Activated T-helper 2 cell treated with anti-CD3 and anti-CD28 coated beads, Interferon-gamma antibody, Interleukin-2, Interleukin-4, amounts not matched to agents 10 μg/mL and 5 μg/mL and 100 μg/mL, durations not matched to agents 14 hours and 24 hours and 36 hours (primary cell): ENCODE results near the gene AP5B1. TPM values are rescaled to one million over a fixed set of nuclear protein-coding genes. Genes with fewer than 3 reads are reported as not detected.

Experiments used
- DNase-seq: peaks from one replicate; pipeline ENCODE4 v3.0.0; 2021; ENCODE audit warnings: low spot score
- H3K27ac Mint-ChIP-seq: one replicate; pipeline ENCODE4 v1.8.0; 2021; ENCODE audit warnings: mixed read lengths
- H3K27me3 Mint-ChIP-seq: one replicate; pipeline ENCODE4 v1.8.0; 2021; ENCODE audit warnings: low read depth, mixed read lengths
- H3K36me3 Mint-ChIP-seq: one replicate; pipeline ENCODE4 v1.8.0; 2021; ENCODE audit warnings: low read depth, mixed read lengths
- H3K4me1 Mint-ChIP-seq: one replicate; pipeline ENCODE4 v1.8.0; 2021; ENCODE audit warnings: low read depth, mixed read lengths
- H3K4me3 Mint-ChIP-seq: one replicate; pipeline ENCODE4 v1.8.0; 2021; ENCODE audit warnings: low read depth, mild to moderate bottlenecking, moderate library complexity, mixed read lengths
- H3K9me3 Mint-ChIP-seq: one replicate; pipeline ENCODE4 v1.8.0; 2021; ENCODE audit warnings: mixed read lengths
- intact Hi-C: fragments of 100-400 bp; cut with micrococcal nuclease; formaldehyde crosslinking; loops from one replicate; pipeline ENCODE4 v1.15.1; 2023
- total RNA-seq: library from RNA; stranded (reverse); gene quantifications from 2 replicates; pipeline ENCODE4 v1.2.3, GENCODE V29; 2022

AP5B1 gene, protein sequence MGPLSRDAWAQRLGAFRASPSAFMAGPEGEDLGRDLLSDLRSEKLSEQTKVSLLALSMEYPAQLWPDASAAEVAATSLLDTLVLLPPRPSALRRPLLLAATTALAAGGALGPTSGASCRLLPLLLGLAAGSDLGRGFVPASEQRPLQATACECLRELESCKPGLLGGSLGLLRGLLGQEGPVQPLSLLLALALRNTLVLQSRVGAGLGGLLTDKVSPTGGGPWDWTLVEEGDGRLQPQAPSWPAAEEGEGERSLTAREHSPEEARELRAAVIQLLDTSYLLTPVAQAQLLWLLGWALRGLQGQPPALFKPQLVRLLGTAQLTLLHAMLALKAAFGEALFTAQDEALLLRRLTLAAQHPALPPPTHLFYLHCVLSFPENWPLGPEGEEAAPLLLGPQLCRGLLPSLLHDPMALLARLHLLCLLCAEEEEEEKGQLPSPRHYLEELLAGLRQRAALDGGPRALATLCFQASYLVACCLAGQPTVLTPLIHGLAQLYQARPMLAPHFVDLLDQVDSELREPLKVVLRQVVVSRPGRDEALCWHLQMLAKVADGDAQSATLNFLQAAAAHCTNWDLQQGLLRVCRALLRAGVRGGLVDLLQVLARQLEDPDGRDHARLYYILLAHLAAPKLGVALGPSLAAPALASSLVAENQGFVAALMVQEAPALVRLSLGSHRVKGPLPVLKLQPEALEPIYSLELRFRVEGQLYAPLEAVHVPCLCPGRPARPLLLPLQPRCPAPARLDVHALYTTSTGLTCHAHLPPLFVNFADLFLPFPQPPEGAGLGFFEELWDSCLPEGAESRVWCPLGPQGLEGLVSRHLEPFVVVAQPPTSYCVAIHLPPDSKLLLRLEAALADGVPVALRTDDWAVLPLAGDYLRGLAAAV
- total RNA-seq: 24.6 and 24.9 TPM in 2 replicates

DNA sequence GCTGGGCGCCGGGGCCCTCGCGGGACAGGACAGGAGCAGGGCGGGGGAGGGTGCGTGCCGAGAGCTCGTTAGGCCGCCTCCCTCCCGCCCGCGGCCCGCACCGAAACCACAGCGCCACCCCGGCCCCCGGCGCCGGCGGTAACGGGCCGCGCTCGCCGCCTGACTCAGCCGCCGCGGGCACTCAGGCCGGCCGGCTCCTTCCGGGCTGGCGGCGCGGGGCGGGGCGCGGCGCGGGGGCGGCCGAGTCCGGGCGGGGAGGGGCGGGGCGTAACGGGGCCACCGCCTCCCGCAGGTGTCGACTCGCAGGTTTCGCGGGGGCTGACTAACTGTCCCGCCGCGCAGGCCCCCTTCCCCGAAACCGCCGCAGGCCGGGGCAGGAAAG is at the start of gene AP5B1:
AP5B1 (minus strand) TSS at position 207 of the 382 bp plus-strand sequence. CDS start 385 bp downstream, outside the sequence.
- H3K36me3 Mint-ChIP-seq: peaks cover 24% of the 10 kb centered on the region
- H3K27me3 Mint-ChIP-seq: peaks cover 15% of the 10 kb centered on the region
- peak within 1 kb of the TSS; percentile 89 for H3K4me3 Mint-ChIP-seq
- peaks cover 33% of the 10 kb centered on the region for H3K4me1 Mint-ChIP-seq
- intact Hi-C loops: loop anchor here (1.0 kb wide), 3 partner anchors 11 to 209 kb away; no protein-coding TSS in a partner anchor
- peak within 1 kb of the TSS; percentile 91 for H3K27ac Mint-ChIP-seq
- DNase-seq: peak; percentile 56
- H3K9me3 Mint-ChIP-seq: no peaks in the 10 kb centered on the region

DNA sequence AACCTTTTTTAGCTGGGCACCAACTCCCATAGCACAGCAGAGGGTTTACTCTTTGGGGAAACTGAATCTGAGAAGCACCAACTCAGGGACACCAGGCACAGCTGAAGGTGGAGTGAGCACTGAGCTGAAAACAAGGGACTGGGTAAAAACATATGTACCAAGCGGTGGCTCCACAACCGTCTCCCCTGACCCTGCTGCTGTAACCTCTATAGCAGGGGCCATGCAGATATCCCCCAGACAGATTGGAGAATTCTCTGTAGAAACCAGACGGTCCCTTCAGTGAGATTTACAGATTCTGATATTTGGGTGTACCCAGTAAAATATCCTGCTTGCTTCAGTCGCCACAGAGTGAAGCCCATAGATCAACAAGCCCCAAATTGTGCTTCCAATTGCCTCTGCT is 48.7 kb upstream of the AP5B1 start:
- H3K4me3 Mint-ChIP-seq: no peak overlapping the region
- H3K27me3 Mint-ChIP-seq: peaks cover 7% of the 10 kb centered on the region
- no peak overlapping the region for H3K27ac Mint-ChIP-seq
- intact Hi-C loops: no loop called here
- H3K4me1 Mint-ChIP-seq: peaks cover 27% of the 10 kb centered on the region
- no peaks in the 10 kb centered on the region for H3K36me3 Mint-ChIP-seq
- no peak for DNase-seq
- no peaks in the 10 kb centered on the region for H3K9me3 Mint-ChIP-seq

DNA sequence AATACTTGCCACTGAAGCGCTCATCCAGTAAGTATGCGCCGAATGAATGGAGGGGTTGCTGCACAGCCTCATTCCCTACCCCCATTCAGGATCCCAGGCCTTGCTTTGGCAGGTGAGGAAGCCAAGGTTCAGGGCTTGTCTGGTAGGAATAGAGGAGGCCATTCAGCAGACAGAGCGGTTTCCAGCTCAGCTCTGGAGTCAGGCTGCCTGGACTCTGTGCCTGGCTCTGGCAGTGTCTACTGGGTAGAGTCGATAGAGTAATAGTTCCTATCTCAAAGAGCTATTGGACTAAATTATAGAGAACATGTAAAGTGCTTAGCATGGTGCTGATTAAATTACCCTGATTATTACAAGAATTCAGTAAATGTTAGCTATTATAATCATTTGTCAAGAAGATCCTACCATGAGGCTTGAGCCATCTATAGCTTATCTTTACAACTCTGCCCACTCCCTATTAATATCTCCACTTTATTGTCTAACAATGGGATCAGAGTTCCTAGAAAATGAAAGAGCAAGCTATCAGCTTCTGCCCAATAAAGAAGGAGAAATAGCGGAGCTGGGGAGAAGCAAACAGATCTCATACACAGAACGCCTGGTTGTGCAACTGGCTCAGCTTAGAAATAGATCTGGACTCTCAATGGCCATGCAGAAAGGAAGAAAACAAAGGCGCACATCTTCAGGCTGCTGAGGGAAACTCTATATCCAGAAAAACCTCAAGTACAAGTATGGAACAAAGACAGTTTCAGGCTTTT is 46.4 kb upstream of the AP5B1 start:
- H3K27me3 Mint-ChIP-seq: peaks cover 3% of the 10 kb centered on the region
- no peaks in the 10 kb centered on the region for H3K36me3 Mint-ChIP-seq
- no peak for DNase-seq
- intact Hi-C loops: no loop called here
- H3K4me3 Mint-ChIP-seq: no peak overlapping the region
- peak overlapping the region; percentile 18 for H3K27ac Mint-ChIP-seq
- peaks cover 20% of the 10 kb centered on the region for H3K4me1 Mint-ChIP-seq
- H3K9me3 Mint-ChIP-seq: no peaks in the 10 kb centered on the region

DNA sequence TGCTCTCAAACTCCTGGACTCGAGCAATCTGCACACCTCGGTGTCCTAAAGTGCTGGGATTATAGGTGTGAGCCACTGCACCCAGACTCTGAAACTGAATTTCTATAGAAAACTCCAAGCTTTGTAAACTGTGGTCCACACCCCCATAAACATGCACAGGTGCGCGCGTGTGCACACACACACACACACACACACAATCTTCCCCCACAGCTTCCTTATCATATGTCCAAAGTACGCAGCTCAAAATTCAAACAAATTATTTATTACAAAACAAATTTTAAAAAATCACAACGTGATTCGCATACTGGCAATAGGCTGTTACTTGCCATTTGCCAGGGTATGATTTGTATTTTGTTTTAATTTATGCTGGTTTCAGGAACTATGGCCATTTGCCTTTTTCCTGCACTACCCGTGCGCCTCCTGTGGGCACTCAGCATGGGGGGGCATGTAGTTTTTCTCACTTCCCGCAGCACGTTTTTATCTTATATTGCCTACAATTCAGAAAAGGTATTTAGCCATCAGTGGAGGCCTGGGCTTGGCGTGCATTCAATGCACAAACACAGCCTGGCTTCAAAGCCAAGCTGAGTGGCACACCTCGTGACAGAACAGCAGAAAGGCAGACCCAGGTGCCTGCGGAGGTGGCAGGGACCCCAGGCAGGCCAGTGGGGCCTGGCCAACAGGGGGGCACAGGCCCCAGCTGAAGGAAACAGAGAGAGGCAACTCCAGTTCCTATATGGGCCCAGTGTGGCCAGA is 42.2 kb upstream of the AP5B1 start:
- Mint-ChIP-seq H3K27me3 (no peaks in the 10 kb centered on the region), H3K4me3 (no peak overlapping the region), H3K27ac (no peak overlapping the region), H3K9me3 (no peaks in the 10 kb centered on the region), H3K36me3 (no peaks in the 10 kb centered on the region), H3K4me1 (peaks cover 12% of the 10 kb centered on the region)
- no peak for DNase-seq
- intact Hi-C loops: no loop called here

DNA sequence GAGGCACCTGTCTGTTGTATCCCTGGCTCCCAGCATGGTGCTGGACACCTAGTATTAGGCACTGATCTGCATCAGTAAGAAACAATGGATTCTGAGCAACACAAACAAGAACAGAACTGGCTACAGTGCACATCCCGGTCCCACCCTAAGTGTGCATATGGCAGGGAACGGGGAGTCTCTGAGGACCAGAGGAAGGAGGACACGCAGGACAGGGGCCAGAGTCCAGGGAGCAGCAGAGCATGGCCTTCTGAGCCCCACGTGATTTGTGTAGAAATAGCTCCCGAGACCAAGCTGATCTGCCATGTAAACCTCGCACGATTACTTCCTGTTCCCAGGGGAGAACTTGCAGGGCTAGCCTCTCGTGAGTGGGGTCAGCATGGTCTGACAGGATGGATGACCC is 40.3 kb upstream of the AP5B1 start:
- H3K9me3 Mint-ChIP-seq: no peaks in the 10 kb centered on the region
- intact Hi-C loops: no loop called here
- H3K27ac Mint-ChIP-seq: no peak overlapping the region
- no peaks in the 10 kb centered on the region for H3K27me3 Mint-ChIP-seq
- H3K4me3 Mint-ChIP-seq: no peak overlapping the region
- DNase-seq: no peak
- peaks cover 5% of the 10 kb centered on the region for H3K36me3 Mint-ChIP-seq
- peaks cover 18% of the 10 kb centered on the region for H3K4me1 Mint-ChIP-seq

DNA sequence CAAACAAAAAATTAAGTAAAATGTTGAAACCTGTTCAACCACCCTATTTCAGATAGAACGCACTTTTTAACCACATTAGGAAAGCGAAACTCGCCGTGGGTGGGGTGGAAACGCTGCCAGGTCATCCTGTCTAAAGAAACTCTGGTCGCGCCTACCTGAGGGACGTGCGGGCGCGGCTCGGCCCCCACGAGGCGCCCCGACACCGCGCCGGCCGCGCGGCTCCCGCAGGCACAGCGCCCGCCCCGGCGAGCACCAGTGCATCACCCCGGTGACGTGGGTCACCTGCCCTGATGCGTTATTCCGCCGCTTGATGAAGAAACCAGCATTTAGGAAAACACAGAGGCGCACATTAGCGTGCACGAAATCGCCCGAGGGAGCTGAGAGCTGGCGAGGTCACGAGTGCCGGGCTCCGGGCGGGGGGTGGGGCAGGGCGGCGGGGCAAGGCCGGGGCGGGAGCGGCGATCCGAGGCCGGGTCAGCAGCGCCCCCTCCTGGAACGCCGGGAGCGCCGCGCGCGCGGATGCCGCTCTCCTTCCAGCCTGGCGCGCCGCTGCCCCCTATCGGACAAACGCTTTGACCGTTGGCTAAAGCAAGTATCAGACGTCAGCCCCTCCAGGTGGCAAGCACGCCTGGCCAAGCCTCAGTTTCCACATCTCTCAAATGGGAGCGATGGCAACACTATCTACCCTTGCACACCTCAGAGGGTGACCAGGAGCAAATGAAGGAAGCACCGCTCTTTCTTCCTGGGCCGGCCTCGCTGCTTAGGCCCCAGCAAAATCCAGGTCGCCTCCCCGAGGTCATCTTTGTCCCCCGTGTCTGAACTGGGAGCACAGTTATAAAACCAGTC is 37.3 kb upstream of the AP5B1 start:
- H3K9me3 Mint-ChIP-seq: no peaks in the 10 kb centered on the region
- no peaks in the 10 kb centered on the region for H3K27me3 Mint-ChIP-seq
- DNase-seq: peak; percentile 87
- intact Hi-C loops: loop anchor here (1.0 to 10.0 kb wide), 4 partner anchors 38 to 171 kb away; partner anchors contain the start of genes AP5B1 and KAT5
- peak overlapping the region; percentile 79 for H3K4me3 Mint-ChIP-seq
- peak overlapping the region; percentile 65 for H3K27ac Mint-ChIP-seq
- H3K4me1 Mint-ChIP-seq: peaks cover 18% of the 10 kb centered on the region
- H3K36me3 Mint-ChIP-seq: peaks cover 5% of the 10 kb centered on the region

DNA sequence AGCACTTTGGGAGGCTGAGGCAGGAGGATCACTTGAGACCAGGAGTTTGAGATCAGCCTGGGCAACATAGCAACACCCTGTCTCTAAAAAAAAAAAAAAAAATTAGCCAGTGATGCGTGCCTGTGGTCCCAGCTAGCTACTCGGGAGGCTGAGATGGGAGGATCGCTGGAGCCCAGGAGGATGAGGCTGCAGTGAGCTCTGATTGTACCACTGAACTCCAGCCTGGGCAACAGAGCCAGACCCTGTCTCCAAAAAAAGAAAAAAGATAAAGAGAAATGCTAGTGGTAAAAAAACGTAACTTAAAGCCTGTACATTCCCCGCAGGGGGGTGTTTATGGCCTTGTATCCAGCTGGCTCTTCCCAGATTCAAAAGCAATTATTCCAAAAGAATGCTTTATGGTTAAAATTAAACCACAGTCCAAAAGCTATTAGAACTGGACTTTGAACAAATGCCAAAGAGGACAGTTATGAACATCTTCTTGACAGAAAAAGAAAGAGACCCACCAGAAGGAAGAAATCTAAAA is 36.6 kb upstream of the AP5B1 start:
- Mint-ChIP-seq H3K9me3 (no peaks in the 10 kb centered on the region), H3K36me3 (peaks cover 5% of the 10 kb centered on the region), H3K4me3 (peak overlapping the region; percentile 79), H3K27me3 (no peaks in the 10 kb centered on the region), H3K27ac (peak overlapping the region; percentile 65), H3K4me1 (peaks cover 18% of the 10 kb centered on the region)
- intact Hi-C loops: loop anchor here (10.0 kb wide), 1 partner anchor 53 kb away; no protein-coding TSS in a partner anchor
- no peak for DNase-seq

DNA sequence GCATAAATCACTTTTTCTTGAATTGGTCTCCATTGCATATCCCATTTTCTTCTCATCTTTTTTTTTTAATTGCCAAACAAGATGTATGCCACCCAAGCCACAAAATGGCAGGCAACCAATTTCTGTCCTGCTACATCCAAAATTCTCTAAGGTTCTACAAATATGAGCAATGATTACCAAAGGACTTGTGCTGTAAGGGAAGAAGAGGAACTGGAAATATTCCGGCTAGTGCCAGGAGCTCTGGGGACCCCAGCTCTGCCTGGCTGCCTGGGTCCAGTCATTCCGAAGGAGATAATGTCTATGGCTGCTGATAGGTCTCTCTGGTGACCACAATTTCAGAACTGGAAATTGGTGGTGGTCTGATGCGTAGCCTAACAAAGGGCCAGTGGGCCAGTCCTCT is 35.9 kb upstream of the AP5B1 start:
- H3K27ac Mint-ChIP-seq: peak overlapping the region; percentile 67
- H3K9me3 Mint-ChIP-seq: no peaks in the 10 kb centered on the region

DNA sequence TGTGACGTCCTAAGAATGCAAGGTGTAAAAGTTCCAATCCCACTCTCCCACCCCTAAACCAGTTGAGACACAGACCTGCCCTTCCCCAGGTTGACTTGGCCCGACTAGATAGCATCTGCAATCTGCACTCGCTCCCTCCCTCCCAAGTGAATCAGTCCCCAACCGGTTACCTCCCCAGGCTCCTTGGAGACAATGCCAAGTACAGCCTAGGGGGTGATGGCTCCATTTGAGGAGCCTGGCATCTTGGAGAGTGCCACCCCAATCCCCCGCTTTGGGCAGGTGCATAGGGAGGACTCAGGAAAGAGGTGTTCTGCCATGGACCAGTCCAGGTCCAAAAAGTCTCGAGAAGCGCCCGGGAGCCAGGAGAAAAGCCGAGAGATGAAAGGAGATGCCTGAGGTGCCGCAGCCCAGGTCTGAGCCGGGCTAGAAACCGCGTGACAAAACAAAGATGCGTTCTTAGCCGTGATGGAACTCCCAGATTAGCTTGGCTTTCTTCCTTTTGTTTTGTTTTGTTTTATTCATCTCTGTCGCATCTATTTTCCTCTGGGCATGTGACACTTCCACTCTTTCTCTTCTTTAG is 34.3 kb upstream of the AP5B1 start:
- Mint-ChIP-seq H3K27me3 (peaks cover 5% of the 10 kb centered on the region), H3K4me3 (no peak overlapping the region), H3K27ac (no peak overlapping the region), H3K9me3 (no peaks in the 10 kb centered on the region), H3K36me3 (peaks cover 5% of the 10 kb centered on the region), H3K4me1 (peaks cover 18% of the 10 kb centered on the region)
- no peak for DNase-seq
- intact Hi-C loops: loop anchor here (10.0 kb wide), 1 partner anchor 50 kb away; no protein-coding TSS in a partner anchor

More for the DNA sequence above, 35.9 kb upstream of the AP5B1 start:
- Mint-ChIP-seq H3K27me3 (peaks cover 2% of the 10 kb centered on the region), H3K36me3 (peaks cover 5% of the 10 kb centered on the region), H3K4me3 (no peak overlapping the region), H3K4me1 (peaks cover 18% of the 10 kb centered on the region)
- intact Hi-C loops: loop anchor here (10.0 kb wide), 1 partner anchor 52 kb away; no protein-coding TSS in a partner anchor
- no peak for DNase-seq

DNA sequence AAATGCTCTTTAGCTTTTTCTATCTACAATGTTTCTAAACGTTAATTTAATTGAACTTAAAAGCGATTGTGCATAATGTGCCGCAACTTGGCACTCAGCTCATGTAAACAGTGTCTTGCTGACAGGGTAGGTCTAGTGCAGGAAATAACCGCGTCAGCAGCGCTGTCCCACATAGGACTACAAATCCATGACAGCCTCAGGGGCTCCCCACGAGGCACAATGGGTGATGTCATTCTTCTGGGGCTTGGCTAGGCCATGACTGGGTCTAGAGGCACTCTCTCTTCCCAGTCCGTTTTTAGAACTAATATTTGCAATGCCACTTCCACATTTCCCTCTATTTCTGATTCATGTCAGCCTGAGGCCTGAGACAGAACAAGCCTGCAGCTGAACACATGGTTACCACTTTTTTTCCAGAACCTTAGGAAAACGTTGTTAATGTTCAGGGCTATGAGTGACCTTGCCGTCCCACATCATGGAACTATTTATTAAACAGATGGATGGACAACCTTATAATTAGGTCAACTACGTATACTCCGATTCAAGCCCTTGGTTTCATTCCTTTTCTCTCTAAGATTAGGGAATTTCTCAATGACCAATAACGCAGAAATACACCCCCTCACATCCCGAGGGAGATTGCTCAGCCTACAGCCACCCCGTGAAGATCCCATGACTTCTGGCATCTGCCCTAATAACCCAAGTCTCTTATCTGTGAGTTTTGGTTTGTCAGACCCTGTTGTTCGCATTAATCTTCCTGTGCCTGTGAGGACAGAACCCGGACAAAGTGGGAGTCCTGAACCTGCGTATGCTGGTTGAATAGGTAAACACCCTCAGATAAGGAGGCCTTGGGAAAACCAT is 33.6 kb upstream of the AP5B1 start:
- no peak overlapping the region for H3K4me3 Mint-ChIP-seq
- H3K27me3 Mint-ChIP-seq: peaks cover 5% of the 10 kb centered on the region
- no peaks in the 10 kb centered on the region for H3K9me3 Mint-ChIP-seq
- intact Hi-C loops: loop anchor here (10.0 kb wide), 1 partner anchor 50 kb away; no protein-coding TSS in a partner anchor
- H3K36me3 Mint-ChIP-seq: peaks cover 5% of the 10 kb centered on the region
- no peak overlapping the region for H3K27ac Mint-ChIP-seq
- peaks cover 18% of the 10 kb centered on the region for H3K4me1 Mint-ChIP-seq
- no peak for DNase-seq
